HG03097 (cell line): ENCODE data around the gene PRKAR2B.
"Not testable (repeated sequence)": the region's sequence is repeated elsewhere in the genome, so short reads cannot be mapped to it uniquely, and the experiment has no call there.

Experiments
- ATAC-seq: cut with Tn5 transposase; IDR thresholded peaks from one replicate; pipeline ENCODE4 v1.9.1; 2021; ENCODE audit not compliant: unreplicated experiment, low FRiP score

Gene PRKAR2B

DNA sequence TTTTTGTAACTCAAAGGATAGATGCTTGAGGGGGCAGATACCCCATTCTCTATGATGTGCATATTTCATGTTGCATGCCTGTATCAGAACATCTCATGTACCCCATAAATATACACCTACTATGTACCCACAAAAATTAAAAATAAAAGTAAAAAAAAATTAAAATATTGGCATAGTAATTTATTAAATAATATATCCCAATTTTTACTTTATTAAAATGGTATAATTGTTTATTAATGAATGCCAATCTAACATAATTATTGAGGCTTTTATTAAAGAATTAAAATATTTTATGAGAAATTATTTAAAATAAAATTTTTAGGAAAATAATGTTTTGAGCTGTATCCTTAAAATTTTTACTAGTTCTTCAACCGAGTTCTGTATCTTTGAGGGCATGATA lies 105.4 kb downstream of the PRKAR2B start:
- no peak for ATAC-seq

- ATAC-seq, result no peak
Measured at GRCh38 chr7:107150375-107151073, 106.0 kb downstream of the PRKAR2B start.

GRCh38 chr7:107151538-107151937 lies 107.0 kb downstream of the PRKAR2B start:
- no peak for ATAC-seq

- no peak for ATAC-seq
Measured at GRCh38 chr7:107152011-107152410, 107.5 kb downstream of the PRKAR2B start.

DNA sequence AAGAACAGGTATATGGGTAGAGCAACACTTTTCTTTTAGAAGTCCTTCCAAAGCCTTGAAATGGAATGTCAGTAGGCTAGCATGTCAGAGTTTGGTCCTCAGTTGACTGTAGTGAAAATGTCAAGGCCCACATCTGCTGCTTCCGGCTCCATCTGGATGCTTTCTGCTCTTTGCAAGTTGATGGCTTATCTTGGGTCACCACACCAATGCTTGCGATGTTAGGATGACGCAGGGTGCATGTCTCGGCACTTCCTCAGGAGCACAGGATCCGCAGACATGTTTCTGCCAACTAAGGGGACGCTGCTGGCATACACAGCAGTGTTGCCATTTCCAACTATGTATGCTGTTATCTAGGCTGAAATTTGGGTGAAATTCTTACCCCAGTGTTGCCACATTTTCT lies 110.3 kb downstream of the PRKAR2B start:
- no peak for ATAC-seq

GRCh38 chr7:107155726-107156125 lies 111.2 kb downstream of the PRKAR2B start:
- not testable (repeated sequence) for ATAC-seq

- no peak for ATAC-seq
Measured at GRCh38 chr7:107157091-107157490, 112.6 kb downstream of the PRKAR2B start.

DNA sequence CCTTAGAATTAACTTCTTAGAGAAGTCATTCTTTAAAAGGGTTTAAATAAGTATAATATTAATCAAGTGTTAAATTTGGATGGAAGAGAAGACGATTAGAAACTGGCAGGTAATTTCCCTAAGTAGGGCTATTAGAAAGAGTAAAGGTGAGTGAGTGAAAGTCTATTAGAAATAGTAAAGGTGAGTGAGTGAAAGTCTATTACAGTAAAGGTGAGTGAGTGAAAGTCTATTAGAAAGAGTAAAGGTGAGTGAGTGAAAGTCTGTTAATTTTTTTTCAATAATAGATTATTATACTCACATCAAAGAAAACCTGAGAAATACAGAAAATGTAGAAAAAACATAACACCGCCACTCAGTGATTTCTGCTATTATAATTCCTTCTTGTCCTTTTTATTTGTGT lies 113.5 kb downstream of the PRKAR2B start:
- no peak for ATAC-seq

DNA sequence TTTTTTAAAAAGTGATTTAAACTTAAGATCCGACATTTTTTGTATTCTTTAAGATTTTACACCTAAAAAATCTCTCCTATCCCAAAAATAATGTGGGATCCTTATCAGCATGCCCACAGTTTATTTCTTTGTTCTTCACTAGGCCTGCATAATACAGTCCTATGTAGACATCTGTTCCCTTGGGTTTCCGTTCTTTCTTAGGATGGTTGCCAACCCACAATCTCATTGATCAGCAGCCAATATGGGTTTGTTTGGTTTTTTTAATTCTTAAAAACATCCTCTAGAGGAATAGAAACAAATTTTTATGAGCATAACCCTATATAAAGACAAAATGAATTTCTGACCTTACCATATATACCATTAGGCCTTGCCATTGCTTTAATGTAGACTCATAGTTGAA lies 115.9 kb downstream of the PRKAR2B start:
- ATAC-seq, result no peak

GRCh38 chr7:107161415-107161814 lies 116.9 kb downstream of the PRKAR2B start:
- ATAC-seq, result no peak

- no peak for ATAC-seq
Measured at GRCh38 chr7:107162475-107162874, 118.0 kb downstream of the PRKAR2B start.

GRCh38 chr7:107164092-107164491 lies 119.6 kb downstream of the PRKAR2B start:
- ATAC-seq, result no peak

GRCh38 chr7:107165341-107165740 lies 120.8 kb downstream of the PRKAR2B start:
- no peak for ATAC-seq

DNA sequence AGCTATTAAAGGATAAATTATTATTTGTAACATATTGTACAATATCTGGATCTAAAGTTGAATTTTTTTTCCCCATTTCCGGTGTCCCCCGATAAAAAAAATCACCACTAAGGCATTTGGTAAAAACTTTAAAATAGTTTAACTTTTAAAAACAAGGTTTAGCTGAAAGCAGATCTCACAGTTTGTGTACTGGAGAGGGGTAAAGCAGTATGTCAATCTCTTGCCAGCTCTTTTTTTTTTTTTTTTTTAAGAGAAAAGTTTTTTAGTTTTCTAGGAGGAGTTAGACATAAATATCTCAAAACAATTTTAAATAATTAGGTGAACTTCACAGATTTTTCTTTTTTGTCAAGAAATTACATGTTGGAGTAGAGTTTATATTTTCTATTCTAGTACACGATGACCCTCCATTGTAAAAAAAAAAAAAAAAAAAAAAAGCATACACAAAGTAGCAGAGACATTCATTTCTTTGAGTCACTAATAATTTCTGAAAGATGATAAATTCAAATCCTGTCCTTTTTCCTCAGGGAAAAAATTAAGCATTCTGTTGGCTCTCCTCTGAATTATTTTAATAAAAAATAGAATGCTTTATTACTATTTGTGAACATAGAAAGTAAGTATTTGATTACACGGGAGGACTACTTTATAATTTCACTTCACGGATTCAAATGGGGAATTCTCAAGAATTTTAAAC lies 122.4 kb downstream of the PRKAR2B start:
- ATAC-seq, result no peak

- no peak for ATAC-seq
Measured at GRCh38 chr7:107167483-107168232, 123.2 kb downstream of the PRKAR2B start.

DNA sequence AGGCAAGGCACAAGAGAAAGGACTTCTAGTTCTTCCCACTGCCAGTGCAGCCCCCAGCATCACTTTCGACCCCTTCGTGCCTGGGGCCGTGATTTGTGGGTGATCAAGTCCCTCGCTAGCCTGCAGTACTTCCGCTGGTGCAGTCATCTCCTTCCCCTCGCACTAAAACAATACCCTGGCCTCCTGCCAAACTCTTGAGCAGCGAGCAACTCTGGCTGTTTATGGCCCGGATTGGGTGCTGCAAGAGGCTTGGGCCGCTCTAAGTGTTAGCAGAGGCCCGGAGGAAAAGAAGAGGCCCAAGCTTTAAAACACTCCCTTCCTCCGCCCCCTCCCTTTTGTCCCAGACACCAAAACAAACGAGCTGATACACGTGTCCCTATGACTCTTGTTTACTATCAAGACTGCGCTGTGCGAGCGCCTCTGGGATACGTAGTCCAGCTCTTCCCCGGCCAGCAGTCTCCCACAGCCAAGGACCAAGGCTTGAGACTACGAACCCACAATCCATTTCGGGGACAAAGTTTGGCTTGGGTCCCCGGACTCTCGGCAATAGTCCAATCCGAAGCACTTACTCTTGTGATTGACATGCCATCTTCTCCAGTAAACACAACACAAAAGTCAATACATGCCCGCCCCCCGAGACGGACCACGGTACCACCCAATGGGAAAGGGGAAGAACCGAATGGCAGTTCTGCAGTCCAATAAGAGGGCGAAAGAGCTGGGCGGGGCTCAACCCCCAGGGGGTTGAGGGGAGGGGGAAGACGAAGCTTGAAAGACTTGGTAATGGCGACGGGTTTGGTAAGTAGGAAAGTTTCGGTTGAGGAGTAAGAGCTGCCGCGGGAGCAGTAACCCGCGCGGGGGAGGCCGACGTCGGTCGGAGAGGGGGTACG lies 124.0 kb downstream of the PRKAR2B start, which contains the start of gene HBP1:
HBP1 (plus strand) TSS at position 771 of the 887 bp plus-strand sequence. CDS start 10,891 bp downstream, outside the sequence.
- peak; percentile 87 for ATAC-seq

GRCh38 chr7:107169120-107170050 lies 124.9 kb downstream of the PRKAR2B start:
- ATAC-seq, result peak; percentile 36

- ATAC-seq, result no peak
Measured at GRCh38 chr7:107170051-107170915, 125.8 kb downstream of the PRKAR2B start.
